Upper lobe of right lung (tissue), 1 donor: ENCODE measurements around the gene TEP1. TPM values are rescaled to one million over a fixed set of nuclear protein-coding genes. Genes with fewer than 3 reads are reported as not detected.
A peak's percentile ranks its signal among the peaks of the same experiment; 100 is the strongest.

Experiments used
- ATAC-seq: fragments of 200-7000 bp; cut with Tn5 transposase; one replicate; pipeline ENCODE4 v1.9.1; 2020; ENCODE audit warnings: mild to moderate bottlenecking, moderate library complexity
- DNase-seq: peaks from one replicate; pipeline ENCODE4 v3.0.0-alpha.2; 2020
- H3K27ac ChIP-seq: fragments of 200-600 bp; one replicate; pipeline ENCODE4 v1.8.0; 2022
- H3K27me3 ChIP-seq: fragments of 200-600 bp; one replicate; pipeline ENCODE4 v1.8.0; 2022; ENCODE audit warnings: mild to moderate bottlenecking
- H3K36me3 ChIP-seq: fragments of 200-600 bp; one replicate; pipeline ENCODE4 v1.8.0; 2022
- H3K4me1 ChIP-seq: fragments of 200-600 bp; one replicate; pipeline ENCODE4 v1.8.0; 2022
- H3K4me3 ChIP-seq: fragments of 200-600 bp; one replicate; pipeline ENCODE4 v1.8.0; 2022; ENCODE audit warnings: mild to moderate bottlenecking
- H3K9me3 ChIP-seq: fragments of 200-600 bp; one replicate; pipeline ENCODE4 v1.8.0; 2022
- intact Hi-C: fragments of 100-400 bp; cut with DNase I; formaldehyde crosslinking; loops from one replicate; pipeline ENCODE4 v1.11.0; 2022
- total RNA-seq: library from RNA; stranded (reverse); fragmentation: NEBNext Ultra II Directional; extraction: Animal tissue kit (Norgen Biotek cat#: 25700); gene quantifications from one replicate; pipeline ENCODE4 v1.2.1, GENCODE V29; 2021
- TF ChIP-seq, protein P1 (sequence below): fragments of 200-600 bp; IDR thresholded peaks from one replicate; pipeline ENCODE4 v1.8.0; 2022; ENCODE audit warnings: antibody characterized with exemption
- donor health status: DM: no; HTN: yes; CAD: no; lungs with severe emphysema.

The TEP1 gene
- total RNA-seq, 1 donor from 2014 or later = 48.9 TPM

DNA sequence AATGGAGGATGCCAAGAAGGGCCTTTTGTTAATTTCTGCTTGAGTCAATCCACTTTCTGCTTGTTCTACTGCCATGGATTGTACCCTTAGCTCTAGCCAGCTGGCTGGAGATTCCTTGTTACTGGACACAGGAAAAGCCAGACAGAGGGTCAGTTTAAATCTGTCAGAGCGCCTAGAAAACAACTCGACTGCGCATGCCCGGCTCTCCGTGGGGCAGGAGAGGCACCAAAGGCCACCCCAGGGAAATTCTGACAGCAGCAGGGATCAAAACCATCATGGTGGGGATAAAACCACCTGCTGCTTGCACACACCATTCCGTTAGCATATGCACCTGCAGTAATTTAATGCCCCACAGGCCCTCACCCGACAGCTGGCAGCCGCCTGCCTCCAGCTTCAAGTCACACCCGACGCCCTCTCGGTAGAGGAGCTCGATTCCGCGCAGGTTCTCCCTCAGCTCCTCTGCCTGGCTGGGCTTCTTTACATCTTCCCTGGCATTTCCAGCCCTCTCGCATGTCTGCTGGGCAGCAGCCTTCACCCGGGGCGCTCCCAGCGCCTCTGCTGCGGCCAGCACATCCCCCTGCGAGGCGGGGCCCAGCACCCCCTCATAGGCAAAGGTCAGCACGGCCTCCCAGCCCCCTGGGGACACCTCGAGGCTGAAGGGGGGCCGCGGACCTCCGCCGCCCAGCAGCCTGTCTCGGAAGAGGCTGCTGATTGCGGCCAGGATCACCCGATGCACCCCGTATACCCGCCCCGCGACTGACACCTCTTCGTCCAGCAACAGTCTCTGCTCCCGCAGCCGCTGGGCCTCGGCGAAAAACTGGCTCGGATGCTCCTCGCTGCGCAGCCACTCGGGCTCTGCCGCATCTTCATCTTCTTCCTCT, 21.6 kb upstream of the TEP1 start:
- H3K9me3 ChIP-seq = no peaks in the 10 kb centered on the region
- TF ChIP-seq, protein P1, sequence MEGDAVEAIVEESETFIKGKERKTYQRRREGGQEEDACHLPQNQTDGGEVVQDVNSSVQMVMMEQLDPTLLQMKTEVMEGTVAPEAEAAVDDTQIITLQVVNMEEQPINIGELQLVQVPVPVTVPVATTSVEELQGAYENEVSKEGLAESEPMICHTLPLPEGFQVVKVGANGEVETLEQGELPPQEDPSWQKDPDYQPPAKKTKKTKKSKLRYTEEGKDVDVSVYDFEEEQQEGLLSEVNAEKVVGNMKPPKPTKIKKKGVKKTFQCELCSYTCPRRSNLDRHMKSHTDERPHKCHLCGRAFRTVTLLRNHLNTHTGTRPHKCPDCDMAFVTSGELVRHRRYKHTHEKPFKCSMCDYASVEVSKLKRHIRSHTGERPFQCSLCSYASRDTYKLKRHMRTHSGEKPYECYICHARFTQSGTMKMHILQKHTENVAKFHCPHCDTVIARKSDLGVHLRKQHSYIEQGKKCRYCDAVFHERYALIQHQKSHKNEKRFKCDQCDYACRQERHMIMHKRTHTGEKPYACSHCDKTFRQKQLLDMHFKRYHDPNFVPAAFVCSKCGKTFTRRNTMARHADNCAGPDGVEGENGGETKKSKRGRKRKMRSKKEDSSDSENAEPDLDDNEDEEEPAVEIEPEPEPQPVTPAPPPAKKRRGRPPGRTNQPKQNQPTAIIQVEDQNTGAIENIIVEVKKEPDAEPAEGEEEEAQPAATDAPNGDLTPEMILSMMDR = no peak
- H3K27me3 ChIP-seq = no peaks in the 10 kb centered on the region
- intact Hi-C loops = no loop called here
- DNase-seq = no peak
- H3K4me1 ChIP-seq = no peaks in the 10 kb centered on the region
- ATAC-seq = no peak
- H3K4me3 ChIP-seq = peak overlapping the region; percentile 22
- no peaks in the 10 kb centered on the region for H3K36me3 ChIP-seq
- H3K27ac ChIP-seq = peak overlapping the region; percentile 61

DNA sequence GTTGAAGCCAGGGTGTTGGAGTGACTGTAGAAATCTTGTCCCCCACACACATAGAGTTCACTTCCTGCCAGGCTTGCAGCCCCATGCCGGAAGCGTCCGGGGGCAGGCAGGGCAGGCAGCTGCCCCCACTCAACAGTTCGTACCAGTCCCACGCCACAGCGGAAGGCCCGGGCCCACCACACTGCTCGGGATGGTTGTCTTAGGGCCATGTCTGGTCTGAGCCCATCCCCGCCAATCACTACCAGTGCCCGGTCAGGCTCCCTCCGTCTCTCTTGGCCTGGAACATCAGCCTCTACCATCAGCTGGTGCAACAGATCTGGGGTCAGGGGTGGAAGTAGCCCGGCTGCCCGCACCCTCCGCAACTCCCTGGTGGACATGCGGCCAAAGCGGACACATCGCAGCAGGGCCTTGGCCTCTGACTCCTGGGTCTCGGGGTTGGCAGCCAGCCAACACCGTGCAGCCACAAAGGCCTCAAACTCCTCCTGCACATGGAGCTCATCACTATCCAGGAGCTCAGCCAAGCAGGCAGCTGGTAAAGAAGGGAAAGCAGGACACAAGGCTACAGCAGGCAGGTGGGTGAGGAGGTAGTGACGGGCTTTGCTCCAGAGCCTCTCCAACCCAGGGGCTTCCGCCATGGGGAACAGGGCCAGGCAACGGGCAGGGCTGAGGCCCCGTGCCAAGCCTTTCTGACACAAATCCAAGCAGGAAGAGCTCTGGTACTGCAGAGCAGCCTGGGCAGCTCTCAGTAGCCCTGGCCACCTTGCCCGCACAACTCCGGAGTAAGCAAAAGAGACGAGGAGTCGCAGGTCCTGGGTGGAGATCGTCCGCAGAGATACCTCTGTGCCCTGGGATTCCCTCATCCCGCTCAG, 16.7 kb upstream of the TEP1 start:
- no peaks in the 10 kb centered on the region for H3K9me3 ChIP-seq
- TF ChIP-seq, protein P1 = no peak
- H3K4me1 ChIP-seq = peaks cover 4% of the 10 kb centered on the region
- intact Hi-C loops = no loop called here
- no peak overlapping the region for H3K27ac ChIP-seq
- H3K4me3 ChIP-seq = no peak overlapping the region
- H3K27me3 ChIP-seq = no peaks in the 10 kb centered on the region
- peak; percentile 79 for DNase-seq
- ATAC-seq = peak; percentile 69
- no peaks in the 10 kb centered on the region for H3K36me3 ChIP-seq

DNA sequence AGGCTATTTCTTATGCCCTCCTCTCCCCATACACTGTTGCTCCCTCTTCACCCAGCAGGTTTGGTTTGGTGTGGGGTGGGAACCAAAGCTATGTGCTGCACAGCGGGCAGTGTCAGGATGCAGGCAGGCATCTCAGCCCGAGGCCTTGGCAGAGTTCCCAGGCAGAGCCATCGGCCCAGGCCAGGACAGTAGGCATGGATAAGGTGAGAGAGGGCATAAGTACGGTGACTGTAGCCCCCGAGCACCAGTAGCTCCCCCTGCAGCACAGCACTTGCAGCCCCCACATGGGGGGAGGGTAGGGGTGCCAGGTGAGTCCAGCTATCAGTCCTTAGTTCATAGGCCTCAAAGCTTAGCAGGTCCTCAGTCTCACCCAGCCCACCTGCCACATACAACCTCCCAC, 15.5 kb upstream of the TEP1 start:
- Histone ChIP-seq H3K9me3 (no peaks in the 10 kb centered on the region), H3K36me3 (no peaks in the 10 kb centered on the region)
- DNase-seq = no peak

DNA sequence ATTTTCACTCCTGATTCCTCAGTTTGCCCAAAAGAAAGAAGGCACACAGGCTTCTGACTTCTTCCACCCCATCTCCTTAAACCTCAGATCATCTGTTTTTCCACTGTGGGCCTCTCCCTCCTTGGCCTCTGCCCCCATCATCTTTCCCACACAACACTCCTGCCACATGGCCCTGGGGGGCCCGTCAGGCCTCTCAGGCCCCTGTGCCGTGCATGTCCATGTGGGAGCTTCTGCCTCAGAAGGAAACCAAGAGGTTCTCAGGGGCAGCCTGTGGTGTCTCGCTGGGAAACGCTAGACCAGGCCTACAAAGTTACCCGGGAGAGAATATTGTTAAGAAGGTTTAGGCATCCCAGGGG, 14.7 kb upstream of the TEP1 start:
- no peak for DNase-seq

More for the DNA sequence above, 15.5 kb upstream of the TEP1 start:
- intact Hi-C loops = no loop called here
- no peak for ATAC-seq
- TF ChIP-seq, protein P1 = no peak
- Histone ChIP-seq H3K4me3 (no peak overlapping the region), H3K27me3 (no peaks in the 10 kb centered on the region), H3K4me1 (peaks cover 4% of the 10 kb centered on the region), H3K27ac (no peak overlapping the region)

DNA sequence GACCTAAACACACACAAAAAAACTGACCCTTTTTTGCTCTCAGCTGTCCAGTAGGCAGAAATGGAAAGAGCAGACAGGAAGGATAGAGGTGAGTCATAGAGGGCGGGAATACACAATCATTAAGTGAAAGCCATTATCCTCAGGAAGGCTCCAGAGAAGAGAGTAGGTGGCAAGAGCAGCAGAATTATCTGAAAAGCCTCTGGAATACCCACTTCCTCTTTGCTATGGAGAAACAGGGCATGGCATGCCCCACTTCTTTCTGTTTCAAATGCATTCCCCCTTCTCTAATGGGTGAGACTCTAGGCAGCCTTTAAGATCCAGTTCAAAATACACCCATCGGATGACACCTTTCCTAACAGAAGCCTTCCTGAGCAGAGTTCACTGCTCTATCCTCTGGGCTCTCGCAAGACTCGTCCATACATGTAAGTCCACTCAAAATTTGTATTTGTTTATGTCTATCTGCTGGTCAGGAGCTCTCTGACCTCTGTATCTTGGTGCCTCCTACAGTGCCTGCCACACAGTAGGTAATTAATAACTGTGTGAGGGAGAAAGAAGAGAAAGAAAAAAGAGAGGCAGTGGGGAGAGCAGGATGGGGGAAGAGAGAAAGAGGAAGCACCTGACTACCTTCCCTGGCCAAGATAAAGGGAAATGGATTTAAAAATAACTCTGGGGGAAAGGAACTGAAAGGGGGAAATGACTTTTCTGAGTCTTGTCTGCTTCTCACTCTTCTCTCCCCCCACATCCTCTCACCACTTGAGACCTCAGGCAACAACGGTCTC, 14.1 kb upstream of the TEP1 start:
- Histone ChIP-seq H3K4me3 (no peak overlapping the region), H3K4me1 (peaks cover 4% of the 10 kb centered on the region), H3K27me3 (no peaks in the 10 kb centered on the region), H3K27ac (peak overlapping the region; percentile 55), H3K36me3 (no peaks in the 10 kb centered on the region), H3K9me3 (no peaks in the 10 kb centered on the region)
- TF ChIP-seq, protein P1 = no peak
- intact Hi-C loops = no loop called here
- DNase-seq (no peak), ATAC-seq (peak; percentile 73)

More for the DNA sequence above, 14.7 kb upstream of the TEP1 start:
- intact Hi-C loops = no loop called here
- TF ChIP-seq, protein P1 = no peak
- H3K4me3 ChIP-seq = no peak overlapping the region
- H3K36me3 ChIP-seq = no peaks in the 10 kb centered on the region
- no peaks in the 10 kb centered on the region for H3K27me3 ChIP-seq
- H3K4me1 ChIP-seq = peaks cover 4% of the 10 kb centered on the region
- H3K9me3 ChIP-seq = no peaks in the 10 kb centered on the region
- ATAC-seq = no peak
- H3K27ac ChIP-seq = peak overlapping the region; percentile 55
